Skeletal muscle cell (primary cell): Measurements from ENCODE around the gene ASTN1.
"Not testable (repeated sequence)": the region's sequence is repeated elsewhere in the genome, so short reads cannot be mapped to it uniquely, and the experiment has no call there.

Experiments used
- DNase-seq: peaks from one replicate; pipeline ENCODE4 v3.0.0-alpha.2; 2010; ENCODE audit warnings: low read depth
- H3K4me3 ChIP-seq: 2 replicates; pipeline ENCODE4 v1.5.1; 2011; ENCODE audit warnings: low read depth, mild to moderate bottlenecking, control low read depth, low read length, moderate library complexity

The ASTN1 gene

DNA sequence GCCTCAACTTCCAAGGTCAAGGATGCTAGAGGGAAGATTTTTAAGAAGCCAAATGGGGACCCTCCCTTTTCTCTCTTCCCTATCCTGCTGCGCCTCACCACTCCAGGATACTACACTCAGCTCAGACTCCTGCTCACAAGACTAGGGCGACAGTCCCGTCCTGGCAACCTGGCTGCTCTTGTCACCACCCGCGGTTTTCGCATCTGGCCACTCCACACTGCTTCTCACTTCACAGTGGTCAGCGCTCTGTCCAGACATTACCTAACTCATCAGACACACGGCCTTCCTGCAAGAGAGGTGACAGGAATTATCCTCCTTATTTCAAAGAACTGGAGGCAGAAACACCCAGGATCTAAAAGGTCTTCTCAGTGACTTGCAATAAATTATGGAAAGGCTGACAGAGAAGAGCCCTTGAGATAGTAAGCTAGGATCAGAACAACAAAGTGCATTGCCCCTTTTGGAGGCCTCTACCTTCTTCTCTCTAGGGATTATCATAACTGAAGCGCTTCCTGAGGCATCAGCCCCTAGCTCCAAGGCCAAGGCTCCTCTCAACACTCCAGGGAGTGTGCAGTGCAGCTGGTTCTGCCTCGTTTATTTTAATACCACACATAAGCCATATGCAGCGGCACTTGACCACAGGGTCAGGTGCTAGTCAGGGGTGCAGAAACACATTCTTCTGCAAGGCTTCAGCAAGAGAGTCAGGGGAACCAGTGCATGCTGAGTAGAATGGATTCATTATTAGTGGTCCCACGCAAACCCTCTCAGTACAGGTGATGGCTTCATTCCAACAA, 41.9 kb downstream of the ASTN1 start:
- no peak overlapping the region for H3K4me3 ChIP-seq
- DNase-seq, result no peak

DNA sequence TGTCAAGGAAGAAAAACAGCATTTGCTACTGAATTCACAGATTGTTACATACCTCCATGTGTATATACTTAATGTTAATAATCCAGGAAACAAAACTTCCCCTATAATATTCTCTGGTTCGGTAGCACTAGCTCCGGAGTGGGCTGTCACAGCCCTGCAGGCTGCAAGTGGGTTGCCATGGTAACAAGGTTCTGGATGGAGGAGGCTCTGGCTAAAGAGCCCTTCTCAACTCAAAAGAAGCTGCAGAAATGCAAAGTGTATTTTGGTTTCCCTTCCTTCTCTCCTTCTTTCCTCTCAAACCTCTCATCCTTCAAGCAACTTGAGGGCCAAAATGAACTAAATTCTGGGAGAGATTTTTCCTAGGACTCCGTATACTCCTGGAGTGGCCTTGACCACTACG, 45.2 kb downstream of the ASTN1 start:
- no peak for DNase-seq
- H3K4me3 ChIP-seq, result no peak overlapping the region

DNA sequence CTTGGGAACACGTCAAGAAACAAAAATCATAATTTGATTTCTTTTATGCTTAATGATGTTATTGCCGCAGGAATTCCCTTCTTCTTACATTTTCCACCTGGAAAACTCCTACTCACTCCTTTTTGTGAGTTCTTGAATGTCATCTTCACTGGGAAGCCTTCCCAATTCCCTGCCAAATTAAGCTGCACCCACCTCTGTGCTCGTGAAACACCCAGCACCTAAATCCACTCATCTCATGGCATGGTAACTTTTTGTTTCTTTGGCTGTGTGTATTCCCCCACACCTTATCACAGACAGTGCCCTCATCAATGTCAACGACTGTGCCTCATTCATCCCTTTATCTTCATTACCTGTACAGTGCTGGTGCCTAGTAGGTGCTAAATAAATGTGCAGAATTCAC, 45.6 kb downstream of the ASTN1 start:
- H3K4me3 ChIP-seq, result no peak overlapping the region
- no peak for DNase-seq

DNA sequence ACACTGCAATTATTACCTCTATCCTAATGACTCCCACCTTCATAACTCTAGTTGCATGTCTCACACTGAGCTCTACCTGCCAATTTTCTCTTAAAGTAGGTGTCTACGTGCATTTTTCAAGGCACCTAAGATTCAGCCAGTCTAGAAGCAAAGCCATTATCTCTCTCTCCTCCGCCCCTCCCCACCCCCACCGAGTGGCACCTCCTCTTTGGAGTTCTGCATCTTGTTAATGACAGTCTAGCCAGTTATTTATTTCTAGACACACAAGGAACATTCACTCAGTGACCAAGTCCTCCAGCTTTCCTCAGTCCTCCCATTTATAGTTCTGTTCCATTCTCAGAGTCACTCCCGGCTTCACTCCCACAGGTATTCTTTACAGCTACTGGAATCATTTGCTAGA, 47.6 kb downstream of the ASTN1 start:
- H3K4me3 ChIP-seq, result no peak overlapping the region

DNA sequence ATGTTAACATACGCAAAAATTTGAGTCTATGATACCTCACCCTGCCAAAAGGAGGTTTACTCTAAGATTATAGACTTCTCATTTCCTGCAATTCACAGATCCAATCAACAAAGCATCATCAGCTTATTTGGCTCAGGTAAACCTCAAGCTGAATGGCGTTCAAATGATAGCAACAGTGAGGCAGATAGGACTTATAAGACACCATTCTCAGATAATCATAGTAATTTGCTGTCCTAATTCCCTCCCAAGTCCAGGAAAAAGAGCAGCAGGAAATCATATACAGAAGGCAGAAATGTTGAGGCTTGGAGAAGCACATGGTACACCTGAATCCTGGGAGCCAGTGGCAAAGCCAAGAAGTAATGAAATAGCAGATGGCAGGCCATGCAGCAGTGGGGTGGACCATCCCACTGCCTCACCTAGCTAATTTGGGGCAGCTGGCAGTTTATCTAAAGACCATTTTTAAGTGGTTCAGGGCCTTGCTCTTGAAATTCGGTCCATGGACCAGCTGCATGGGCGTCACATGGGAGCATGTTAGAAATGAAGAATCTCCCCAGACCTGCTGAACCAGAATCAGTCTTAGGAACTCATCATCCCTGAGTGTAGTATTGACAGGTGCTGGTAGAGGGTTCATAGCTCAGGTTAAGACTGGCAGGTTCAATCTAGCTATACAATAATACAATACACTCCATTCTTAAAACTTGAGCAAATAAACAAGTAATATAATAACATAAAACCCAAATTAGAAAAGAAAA, 57.7 kb downstream of the ASTN1 start:
- no peak overlapping the region for H3K4me3 ChIP-seq
- no peak for DNase-seq

More for the DNA sequence above, 47.6 kb downstream of the ASTN1 start:
- no peak for DNase-seq

DNA sequence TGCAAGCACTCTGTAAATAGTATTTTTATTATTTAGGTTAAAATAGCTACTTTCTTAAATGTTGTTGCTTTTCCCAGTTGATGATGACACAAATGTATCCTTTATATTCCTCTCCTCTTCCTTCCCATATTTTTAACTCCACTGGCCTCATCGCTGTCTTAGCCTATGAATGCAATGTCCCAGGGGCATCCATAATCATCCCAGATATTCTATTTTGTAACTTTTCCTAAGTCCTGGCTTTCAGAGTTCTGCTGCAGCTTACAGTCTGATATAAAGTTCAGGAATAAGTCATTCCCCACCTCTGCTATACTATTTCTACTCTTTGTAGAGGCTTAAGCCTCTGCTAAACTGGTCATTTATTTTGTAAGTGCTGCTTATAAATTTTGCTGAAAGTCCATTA, 58.3 kb downstream of the ASTN1 start:
- DNase-seq, result no peak
- no peak overlapping the region for H3K4me3 ChIP-seq

DNA sequence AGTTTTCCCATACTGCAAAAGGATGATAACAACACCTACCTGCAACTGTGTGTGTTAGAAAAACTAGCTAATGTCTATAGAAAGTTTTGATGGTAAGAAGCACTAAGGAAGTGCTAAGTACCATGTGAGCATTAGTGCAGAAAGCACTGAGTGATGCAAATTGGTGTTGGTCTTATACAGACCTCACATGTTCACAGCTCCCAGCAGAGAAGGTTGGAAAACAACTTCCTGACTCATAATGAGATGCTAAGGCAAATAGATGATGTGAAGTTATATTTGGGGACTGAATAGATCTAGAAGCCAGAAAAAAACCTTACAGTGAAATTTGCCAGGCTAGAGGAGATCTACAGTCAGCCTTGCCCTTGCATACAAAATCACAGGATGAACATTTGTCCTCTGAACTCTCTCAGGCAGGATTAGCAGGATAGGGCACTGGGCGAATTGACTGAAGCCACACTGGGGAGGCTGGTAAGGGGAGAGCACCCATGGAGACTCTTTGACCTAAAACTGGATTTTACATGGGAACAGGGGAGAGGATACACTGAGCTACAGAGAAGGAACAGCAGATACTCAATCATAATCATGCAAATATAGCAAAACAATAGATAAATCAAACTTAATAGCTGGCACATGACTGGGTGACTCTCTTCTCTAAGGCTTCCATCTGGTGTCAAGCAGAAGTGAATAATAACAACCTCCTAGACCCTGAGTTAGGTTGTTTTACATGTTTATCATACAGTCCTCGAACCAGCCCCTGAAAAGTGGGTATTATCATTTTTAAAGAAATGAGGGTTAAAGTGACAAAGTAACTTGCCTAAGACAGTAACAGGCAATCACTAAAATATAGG, 61.3 kb downstream of the ASTN1 start:
- no peak overlapping the region for H3K4me3 ChIP-seq
- DNase-seq, result no peak

DNA sequence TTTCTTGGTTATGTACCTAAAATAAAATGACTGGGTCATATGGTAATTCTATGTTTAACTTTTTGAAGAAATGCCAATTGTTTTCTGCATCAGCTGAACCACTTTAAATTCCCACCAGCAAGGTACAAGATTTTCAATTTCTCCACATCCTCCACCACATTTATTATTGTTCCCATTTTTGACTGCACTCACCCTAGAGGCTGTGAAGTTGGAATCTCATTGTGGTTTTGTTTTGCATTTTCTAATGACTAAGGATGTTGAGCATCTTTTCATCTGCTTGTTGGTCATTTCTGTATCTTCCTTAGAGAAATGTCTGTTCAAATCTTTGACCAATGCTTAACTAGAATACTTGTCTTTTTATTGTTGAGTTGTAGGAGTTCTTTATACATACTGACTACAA, 72.5 kb downstream of the ASTN1 start:
- H3K4me3 ChIP-seq, result no peak overlapping the region
- DNase-seq, result no peak

DNA sequence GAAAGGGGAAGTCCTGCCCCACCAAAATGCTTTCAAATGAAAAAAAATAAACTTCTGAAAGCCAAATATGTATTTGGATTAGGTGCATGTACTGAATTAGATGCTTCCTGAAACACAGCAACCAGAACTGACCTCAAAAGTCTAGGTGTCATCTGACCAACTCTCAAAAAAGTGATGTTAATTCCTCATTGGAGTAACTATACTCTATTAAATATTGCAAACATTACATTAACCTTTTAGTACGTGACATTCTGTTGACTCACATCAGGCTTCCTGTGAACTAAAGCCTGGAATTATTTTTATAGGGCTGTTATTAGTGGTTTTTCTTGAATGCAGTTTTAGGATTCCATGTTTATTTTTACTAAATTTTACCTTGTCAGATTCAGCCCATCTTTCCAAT, 73.5 kb downstream of the ASTN1 start:
- no peak overlapping the region for H3K4me3 ChIP-seq
- DNase-seq, result no peak

DNA sequence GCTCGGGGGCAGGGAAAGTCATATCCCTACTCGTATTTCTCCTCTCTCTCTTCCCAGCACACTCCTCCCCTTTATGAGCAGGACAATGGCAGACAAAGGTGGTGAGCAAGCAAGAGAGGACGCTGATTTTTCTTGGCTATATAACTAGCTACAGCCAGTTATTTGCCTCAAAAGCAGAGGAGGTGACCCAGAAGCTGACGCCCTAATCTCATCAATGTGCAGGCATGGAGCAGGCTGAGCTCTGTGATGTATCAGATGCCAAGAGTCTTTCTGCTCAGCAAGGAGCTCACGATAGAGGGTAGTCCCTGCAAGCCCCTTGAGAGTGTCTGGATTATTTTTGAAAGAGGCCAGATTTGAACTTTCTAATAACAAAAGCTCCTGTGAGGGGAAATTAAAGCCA, 75.5 kb downstream of the ASTN1 start:
- DNase-seq, result no peak
- H3K4me3 ChIP-seq, result no peak overlapping the region

DNA sequence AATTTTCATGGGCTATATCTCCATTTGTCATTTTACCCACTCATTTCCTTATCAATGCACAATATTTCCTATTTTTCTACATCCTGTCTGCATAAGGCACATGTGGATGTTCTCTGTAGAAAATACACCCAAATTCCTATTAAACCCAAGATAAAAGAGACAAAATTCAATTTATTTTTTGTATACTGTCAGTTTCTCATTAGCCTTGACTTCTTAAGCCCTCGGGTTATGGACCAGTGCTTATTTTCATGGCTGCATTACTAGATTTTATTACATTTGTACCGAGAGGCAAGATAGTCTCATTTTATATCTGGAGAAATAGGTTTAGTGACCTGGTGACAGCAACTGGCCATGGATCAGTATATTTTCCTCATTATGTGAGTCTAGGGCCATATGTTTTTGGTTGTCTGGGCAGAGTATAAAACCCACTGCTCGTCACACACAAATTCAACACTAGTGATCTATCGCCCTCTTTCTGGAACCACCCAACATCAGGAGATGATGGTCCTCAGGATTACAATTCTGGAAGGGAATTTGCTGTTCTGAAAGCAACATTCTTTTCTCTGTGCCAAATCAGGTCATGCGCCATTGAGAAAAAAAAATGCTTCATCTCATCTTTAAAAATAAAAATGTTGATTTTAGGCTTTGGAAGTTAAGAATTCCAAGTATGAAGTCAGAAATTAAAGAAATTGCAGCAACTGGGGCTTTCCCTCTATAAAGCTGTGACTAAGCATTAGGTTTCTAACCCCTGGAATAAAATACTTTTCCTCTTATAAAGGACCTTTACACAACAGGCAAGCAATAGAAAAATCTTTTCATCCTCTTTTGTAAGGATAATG, 81.4 kb downstream of the ASTN1 start:
- peak; percentile 19 for DNase-seq
- H3K4me3 ChIP-seq, result no peak overlapping the region

DNA sequence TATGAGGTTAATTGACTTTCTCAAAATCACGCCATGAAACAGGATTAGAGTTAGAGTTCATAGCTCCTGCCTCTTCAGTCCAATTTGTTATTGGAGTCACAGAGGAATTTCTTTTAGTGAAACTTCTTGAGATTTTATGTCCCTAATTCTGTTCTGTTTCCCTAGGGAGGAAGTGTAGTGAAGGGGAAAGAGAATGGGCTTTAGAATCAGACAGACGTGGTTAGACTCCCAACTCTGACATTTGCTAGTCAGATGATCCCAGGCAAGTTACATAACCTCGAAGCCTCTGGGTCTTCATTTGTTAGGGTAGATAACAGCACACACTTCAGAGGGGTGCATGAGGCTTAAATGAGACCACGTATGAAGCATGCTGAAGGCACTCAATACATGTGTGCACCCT, 83.9 kb downstream of the ASTN1 start:
- no peak for DNase-seq
- no peak overlapping the region for H3K4me3 ChIP-seq

DNA sequence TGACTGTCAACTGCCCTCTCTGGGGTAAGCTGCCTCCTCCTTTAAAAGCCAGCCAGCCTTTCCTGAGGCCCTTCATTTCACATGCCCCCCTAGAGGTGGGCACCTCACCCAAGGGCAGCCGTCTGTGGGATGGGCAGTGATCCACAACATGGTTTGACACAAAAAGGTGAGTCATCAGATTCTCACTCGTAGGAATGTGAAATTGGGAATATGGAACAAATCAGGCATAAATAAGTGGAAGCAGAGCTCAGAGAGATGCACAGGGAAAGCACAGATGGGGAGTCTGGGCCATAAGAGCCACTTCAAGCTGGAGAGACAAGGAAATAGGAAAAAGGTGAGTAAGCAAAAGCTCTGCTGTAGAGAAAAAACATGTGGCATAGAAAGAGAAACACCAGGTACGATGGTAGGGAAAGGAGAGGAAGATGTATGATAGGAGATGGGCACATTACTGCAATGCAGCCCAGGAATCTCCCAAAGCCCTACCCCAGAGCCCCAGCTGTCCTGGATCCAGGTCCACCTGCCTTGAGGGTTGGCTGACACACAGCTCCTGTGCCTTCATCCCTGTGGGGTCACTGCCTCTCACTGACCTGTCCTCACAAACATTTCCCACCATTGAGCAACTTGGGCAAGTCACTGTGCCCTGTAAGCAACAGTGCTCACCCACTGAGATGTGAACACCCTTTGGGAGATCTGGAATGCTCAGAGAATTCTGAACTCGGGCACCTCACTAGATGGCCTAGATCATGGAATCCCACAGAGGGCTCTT, 86.6 kb downstream of the ASTN1 start:
- DNase-seq, result no peak

DNA sequence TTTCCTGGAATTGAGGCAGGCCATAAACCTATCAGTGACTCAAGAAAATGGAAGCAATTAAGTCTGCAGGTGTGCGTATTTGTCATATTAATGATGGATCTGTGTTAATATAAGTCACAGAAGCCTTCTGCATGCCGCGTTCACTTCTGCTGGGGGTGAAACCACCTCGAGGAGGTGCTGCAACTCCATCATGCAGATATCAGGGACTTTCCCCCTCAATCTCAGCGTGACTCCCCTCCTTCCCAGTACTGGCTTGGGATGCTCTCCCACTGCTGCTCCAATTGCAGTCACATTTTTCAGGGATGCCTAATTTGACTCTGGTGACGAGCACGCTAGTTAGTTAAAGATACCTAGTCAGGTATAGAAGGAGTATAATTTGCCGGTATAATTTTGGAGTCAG, 87.5 kb downstream of the ASTN1 start:
- H3K4me3 ChIP-seq, result no peak overlapping the region
- no peak for DNase-seq

More for the DNA sequence above, 86.6 kb downstream of the ASTN1 start:
- H3K4me3 ChIP-seq, result no peak overlapping the region

DNA sequence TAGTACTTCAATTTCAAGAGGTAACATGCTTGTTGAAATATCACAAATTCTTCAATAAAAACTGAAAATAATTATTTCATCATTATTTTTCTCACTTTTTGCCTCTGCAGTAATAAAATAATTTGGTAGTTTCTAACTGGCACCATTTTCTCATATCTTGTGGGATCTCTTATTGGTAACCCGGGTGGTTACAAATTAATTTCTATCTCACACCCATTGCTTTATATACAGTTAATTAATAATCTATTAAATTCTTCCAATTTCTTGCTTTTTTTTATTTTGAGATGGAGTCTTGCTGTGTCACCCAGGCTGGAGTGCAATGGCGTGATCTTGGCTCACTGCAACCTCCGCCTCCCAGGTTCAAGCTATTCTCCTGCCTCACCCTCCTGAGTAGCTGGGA, 89.7 kb downstream of the ASTN1 start:
- DNase-seq, H3K4me3 ChIP-seq: not testable (repeated sequence)

DNA sequence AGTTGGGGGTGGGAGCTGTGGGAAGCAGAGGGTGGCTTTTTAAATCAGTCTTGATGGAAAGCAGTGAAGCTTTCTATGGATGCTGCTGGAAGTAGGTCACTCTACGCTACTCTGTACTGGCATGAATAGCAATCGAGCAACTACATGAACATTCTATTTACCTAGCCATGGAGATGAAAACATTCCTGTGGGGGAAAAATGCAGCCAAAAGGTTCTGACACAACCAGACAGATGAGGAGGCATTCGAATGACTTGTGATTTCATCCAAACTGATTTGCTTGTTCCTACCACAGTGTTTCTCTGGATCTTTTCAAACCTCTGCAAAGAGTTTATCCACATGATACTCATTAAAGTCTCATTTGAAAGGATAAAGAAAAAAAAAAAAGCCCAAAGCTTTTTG, 95.0 kb downstream of the ASTN1 start:
- DNase-seq, result no peak
- no peak overlapping the region for H3K4me3 ChIP-seq

DNA sequence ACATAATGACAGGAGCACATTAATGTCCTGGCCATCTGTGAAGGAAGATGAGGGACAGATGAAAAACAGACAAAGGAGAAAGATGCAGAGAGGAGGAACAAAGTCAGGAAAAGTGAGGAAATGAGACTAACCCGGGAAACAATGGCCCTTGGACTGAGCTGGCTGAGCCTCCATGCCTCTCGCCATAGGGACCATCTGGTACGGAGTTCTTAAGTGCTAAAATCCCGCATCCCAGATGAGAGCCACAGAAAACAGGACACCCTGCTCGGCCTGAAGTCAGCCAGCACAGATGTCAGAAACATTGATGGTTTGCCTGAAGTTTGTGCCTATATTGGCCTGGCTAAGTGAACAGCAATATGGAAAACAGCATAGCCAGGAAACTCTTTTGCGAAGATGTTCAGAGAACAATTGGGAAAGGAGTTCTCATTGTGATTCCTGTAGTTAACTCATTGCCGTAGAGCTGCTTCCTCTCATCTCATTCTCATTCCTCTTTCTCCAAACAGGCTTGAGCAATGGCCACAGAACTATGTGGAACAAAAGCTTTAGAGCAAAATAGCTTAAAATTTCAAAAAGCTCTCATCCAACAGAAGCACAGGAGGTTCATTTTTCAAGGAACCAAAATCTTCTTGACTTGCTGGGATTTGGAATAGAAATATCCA, 96.6 kb downstream of the ASTN1 start:
- H3K4me3 ChIP-seq, result no peak overlapping the region
- no peak for DNase-seq

DNA sequence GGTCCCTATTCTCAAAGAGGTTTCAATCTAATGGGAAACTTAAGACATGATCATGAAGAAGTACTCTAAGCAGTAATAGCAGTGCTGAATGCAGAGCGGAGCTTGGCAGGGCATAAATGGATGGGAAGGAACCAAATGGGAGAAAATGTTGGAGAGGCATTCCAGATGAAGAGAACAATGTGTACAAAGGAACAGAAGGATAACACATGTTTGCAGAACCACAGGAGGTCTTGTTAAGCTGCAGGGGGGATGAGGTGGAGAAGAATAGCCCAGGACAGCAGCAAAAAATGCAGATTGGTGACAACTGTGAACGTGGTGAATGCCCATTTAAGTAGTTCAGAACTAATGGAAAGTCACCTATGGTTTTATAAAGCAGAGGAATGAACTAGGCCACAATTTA, 99.1 kb downstream of the ASTN1 start:
- DNase-seq, result no peak
- H3K4me3 ChIP-seq, result no peak overlapping the region
